Breast epithelium (tissue), 4 donors: Measurements from ENCODE around the gene SEL1L3. TPM values are rescaled to one million over a fixed set of nuclear protein-coding genes. Genes with fewer than 3 reads are reported as not detected.

Experiments
- DNase-seq, 2 donors: peaks; one replicate each; pipeline ENCODE4 v3.0.0-alpha.2; 2019; ENCODE audit warnings: low spot score in 2 of 2
- H3K27ac ChIP-seq, 2 donors: fragments of 200-600 bp; sonication (generic) in 1 of 2; one replicate each; pipeline ENCODE4 v1.5.1; 2016 to 2019; ENCODE audit warnings: mild to moderate bottlenecking in 1 of 2
- H3K27me3 ChIP-seq, 2 donors: fragments of 200-600 bp; sonication (generic) in 1 of 2; one replicate each; pipeline versions ENCODE4 v1.5.1 to v1.6.0; 2017 to 2019; ENCODE audit warnings: control low read depth in 1 of 2, mild to moderate bottlenecking in 1 of 2
- H3K36me3 ChIP-seq: fragments of 200-600 bp; one replicate; pipeline ENCODE4 v1.5.1; 2019
- H3K4me1 ChIP-seq, 2 donors: fragments of 200-600 bp; sonication (generic); one replicate each; pipeline ENCODE4 v1.5.1; 2016 to 2019; ENCODE audit warnings: control low read depth in 1 of 2
- H3K4me3 ChIP-seq, 3 donors: fragments of 200-600 bp; sonication (generic); 1 replicate in 2 of 3; 2 replicates in 1 of 3; pipeline ENCODE4 v1.5.1; 2016 to 2019; ENCODE audit warnings: mild to moderate bottlenecking in 3 of 3, moderate library complexity in 2 of 3
- H3K9me3 ChIP-seq, 2 donors: fragments of 200-600 bp; sonication (generic) in 1 of 2; one replicate each; pipeline ENCODE4 v1.5.1; 2016 to 2019; ENCODE audit warnings: control low read depth in 1 of 2
- POLR2A ChIP-seq: fragments of 450-650 bp; IDR thresholded peaks from one replicate; pipeline ENCODE4 v1.6.1; 2016; ENCODE audit warnings: antibody characterized with exemption, mild to moderate bottlenecking, moderate library complexity
- POLR2AphosphoS5 ChIP-seq, 3 donors: sonication (generic); formaldehyde crosslinking; IDR thresholded peaks; one replicate each; pipeline ENCODE4 v1.6.1; 2017; ENCODE audit warnings: antibody characterized with exemption in 3 of 3
- intact Hi-C: fragments of 100-400 bp; cut with DNase I; formaldehyde crosslinking; loops from one replicate; pipeline ENCODE4 v1.15.1; 2023; ENCODE audit warnings: low total_unique reads
- total RNA-seq, 3 donors: library from RNA; depleted of rRNA; stranded (reverse); fragments of >200 nt; gene quantifications; one replicate each; pipeline ENCODE4 v1.1.0, GENCODE V29; 2016
- TF ChIP-seq, protein P1 (sequence below), 3 donors: fragments of 450-650 bp; IDR thresholded peaks; one replicate each; pipeline ENCODE4 v1.5.1; 2016 to 2017; ENCODE audit warnings: antibody characterized with exemption in 3 of 3, mild to moderate bottlenecking in 3 of 3, moderate library complexity in 3 of 3

The SEL1L3 gene
- total RNA-seq, 3 donors from 2014 or later = 10.7 to 15.5 (median 14.7) TPM

- no peaks in the 10 kb centered on the region for H3K9me3 ChIP-seq
- DNase-seq = no peak
- H3K4me3 ChIP-seq = no peak overlapping the region
- TF ChIP-seq POLR2A (no peak), POLR2AphosphoS5 (IDR thresholded peaks at IDR 0.05) (no peak)
- TF ChIP-seq, protein P1, sequence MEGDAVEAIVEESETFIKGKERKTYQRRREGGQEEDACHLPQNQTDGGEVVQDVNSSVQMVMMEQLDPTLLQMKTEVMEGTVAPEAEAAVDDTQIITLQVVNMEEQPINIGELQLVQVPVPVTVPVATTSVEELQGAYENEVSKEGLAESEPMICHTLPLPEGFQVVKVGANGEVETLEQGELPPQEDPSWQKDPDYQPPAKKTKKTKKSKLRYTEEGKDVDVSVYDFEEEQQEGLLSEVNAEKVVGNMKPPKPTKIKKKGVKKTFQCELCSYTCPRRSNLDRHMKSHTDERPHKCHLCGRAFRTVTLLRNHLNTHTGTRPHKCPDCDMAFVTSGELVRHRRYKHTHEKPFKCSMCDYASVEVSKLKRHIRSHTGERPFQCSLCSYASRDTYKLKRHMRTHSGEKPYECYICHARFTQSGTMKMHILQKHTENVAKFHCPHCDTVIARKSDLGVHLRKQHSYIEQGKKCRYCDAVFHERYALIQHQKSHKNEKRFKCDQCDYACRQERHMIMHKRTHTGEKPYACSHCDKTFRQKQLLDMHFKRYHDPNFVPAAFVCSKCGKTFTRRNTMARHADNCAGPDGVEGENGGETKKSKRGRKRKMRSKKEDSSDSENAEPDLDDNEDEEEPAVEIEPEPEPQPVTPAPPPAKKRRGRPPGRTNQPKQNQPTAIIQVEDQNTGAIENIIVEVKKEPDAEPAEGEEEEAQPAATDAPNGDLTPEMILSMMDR (IDR thresholded peaks at IDR 0.05) = no peak
- H3K27me3 ChIP-seq = no peaks in the 10 kb centered on the region
- no peaks in the 10 kb centered on the region for H3K36me3 ChIP-seq
- intact Hi-C loops = no loop called here
- H3K4me1 ChIP-seq = no peaks in the 10 kb centered on the region
- no peak overlapping the region for H3K27ac ChIP-seq
Measured at GRCh38 chr4:25847329-25847728, 15.5 kb downstream of the SEL1L3 start.

DNA sequence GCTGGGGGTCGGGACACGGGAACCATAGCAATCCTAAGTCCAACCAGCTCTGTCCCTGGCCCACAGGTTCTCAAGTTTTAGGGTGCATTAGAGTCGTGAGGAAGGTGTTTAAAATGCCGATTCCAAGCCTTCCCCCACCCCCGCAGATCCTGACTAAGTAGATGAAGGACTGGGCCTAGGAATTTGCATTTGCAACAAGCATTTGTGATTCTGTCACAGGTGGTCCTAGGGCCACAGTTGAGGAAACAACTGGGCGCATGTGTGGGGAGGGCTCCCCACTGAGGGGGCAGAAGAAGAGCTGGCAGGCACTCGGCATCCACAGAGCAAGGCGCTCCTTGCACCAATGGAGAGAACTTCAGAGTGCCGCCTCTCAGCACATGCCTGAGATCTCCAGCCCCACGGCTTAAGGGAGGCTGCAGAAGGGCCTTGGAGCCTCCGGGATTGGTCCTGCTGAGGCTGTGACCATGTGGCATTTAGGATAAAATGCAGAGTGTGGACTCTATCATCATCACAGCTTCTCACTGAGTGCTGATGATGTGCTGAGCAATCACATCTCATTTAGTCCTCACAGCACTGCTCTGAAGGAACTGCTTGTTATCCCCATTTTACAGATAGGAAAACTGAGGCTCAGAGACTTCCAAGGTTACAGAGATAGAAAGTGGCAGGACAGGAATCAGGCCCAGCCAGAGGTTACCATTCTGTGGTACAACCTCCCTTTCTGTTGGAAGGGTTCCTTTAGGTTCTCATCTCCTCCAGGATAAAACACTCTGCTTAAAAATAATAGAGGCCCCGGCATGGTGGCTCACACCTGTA lies 16.7 kb downstream of the SEL1L3 start:
- no peak for DNase-seq
- no peak overlapping the region for H3K4me3 ChIP-seq
- no peak overlapping the region for H3K27ac ChIP-seq
- no peak for TF ChIP-seq POLR2AphosphoS5 (IDR thresholded peaks at IDR 0.05)
- TF ChIP-seq, protein P1 (IDR thresholded peaks at IDR 0.05) = no peak
- TF ChIP-seq POLR2A = no peak
- no peaks in the 10 kb centered on the region for H3K4me1 ChIP-seq
- intact Hi-C loops = no loop called here
- H3K27me3 ChIP-seq = no peaks in the 10 kb centered on the region
- no peaks in the 10 kb centered on the region for H3K36me3 ChIP-seq
- no peaks in the 10 kb centered on the region for H3K9me3 ChIP-seq

GRCh38 chr4:25844961-25845712 lies 17.7 kb downstream of the SEL1L3 start:
- Histone ChIP-seq H3K9me3 (no peaks in the 10 kb centered on the region), H3K27ac (no peak overlapping the region), H3K4me1 (no peaks in the 10 kb centered on the region), H3K27me3 (no peaks in the 10 kb centered on the region), H3K4me3 (no peak overlapping the region), H3K36me3 (no peaks in the 10 kb centered on the region)
- intact Hi-C loops = no loop called here
- no peak for DNase-seq
- TF ChIP-seq POLR2A = no peak
- TF ChIP-seq POLR2AphosphoS5 (IDR thresholded peaks at IDR 0.05) = no peak
- TF ChIP-seq, protein P1 (IDR thresholded peaks at IDR 0.05) = no peak

- DNase-seq = no peak
Measured at GRCh38 chr4:25843340-25844097, 19.3 kb downstream of the SEL1L3 start.

More at GRCh38 chr4:25843340-25844097, 19.3 kb downstream of the SEL1L3 start:
- Histone ChIP-seq H3K4me1 (no peaks in the 10 kb centered on the region), H3K27me3 (no peaks in the 10 kb centered on the region), H3K4me3 (peak overlapping the region; percentile 8 to 33 (median 13)), H3K27ac (no peak overlapping the region), H3K9me3 (no peaks in the 10 kb centered on the region), H3K36me3 (no peaks in the 10 kb centered on the region)
- TF ChIP-seq POLR2A = no peak
- no peak for TF ChIP-seq POLR2AphosphoS5 (IDR thresholded peaks at IDR 0.05)
- TF ChIP-seq, protein P1 (IDR thresholded peaks at IDR 0.05) = no peak
- intact Hi-C loops = no loop called here
